IMR-90 (cell line): Measurements from ENCODE around the gene GCN1. TPM values are rescaled to one million over a fixed set of nuclear protein-coding genes. Genes with fewer than 3 reads are reported as not detected.

Source experiments
- ATAC-seq: fragments of 200-7000 bp; cut with Tn5 transposase; 2 replicates; pipeline ENCODE4 v1.9.1; 2020; ENCODE audit warnings: low read depth, mild to moderate bottlenecking, moderate library complexity
- BruUV-seq: library from RNA; stranded (reverse); fragments of 400-500 nt; replicated peaks from 2 replicates; lab custom pipeline; 2021; lab: Mats Ljungman, UMichigan
- CTCF ChIA-PET: fragments of 300-600 bp; formaldehyde crosslinking; extraction: SDS; loops from one replicate; lab custom pipeline; 2021; ENCODE audit warnings: antibody characterized with exemption; lab: Yijun Ruan, JAX
- POLR2A ChIA-PET: fragments of 300-600 bp; sonication (Branson Sonifier 250); formaldehyde crosslinking; loops from one replicate; lab custom pipeline; 2022; ENCODE audit warnings: antibody characterized with exemption; ENCODE audit not compliant: unreplicated experiment; lab: Charles Lee
- DNase-seq: peaks from one replicate; pipeline ENCODE4 v3.0.0; 2013
- H2AFZ ChIP-seq: replicated peaks from 2 replicates; pipeline ENCODE3; 2013; ENCODE audit warnings: low read length, mild to moderate bottlenecking; ENCODE audit not compliant: poor library complexity
- H2AK5ac ChIP-seq: 2 replicates; pipeline ENCODE4 v1.6.1; 2013; ENCODE audit warnings: low read depth, low read length, inconsistent platforms
- H2AK9ac ChIP-seq: replicated peaks from 2 replicates; pipeline ENCODE3; 2013; ENCODE audit warnings: mild to moderate bottlenecking, low read depth, low read length, moderate library complexity; ENCODE audit not compliant: poor library complexity
- H2BK120ac ChIP-seq: 2 replicates; pipeline ENCODE4 v1.6.1; 2013; ENCODE audit warnings: low read depth, low read length, inconsistent platforms
- H2BK15ac ChIP-seq: 3 replicates; pipeline ENCODE4 v1.6.1; 2013; ENCODE audit warnings: low read depth, low read length, inconsistent platforms
- H2BK20ac ChIP-seq: 2 replicates; pipeline ENCODE4 v1.6.1; 2013; ENCODE audit warnings: low read depth, mild to moderate bottlenecking, inconsistent platforms, low read length, moderate library complexity
- H2BK5ac ChIP-seq: 2 replicates; pipeline ENCODE4 v1.6.1; 2013; ENCODE audit warnings: mild to moderate bottlenecking, low read depth, low read length, inconsistent platforms; ENCODE audit not compliant: poor library complexity, severe bottlenecking
- H3K14ac ChIP-seq: replicated peaks from 2 replicates; pipeline ENCODE4 v1.6.1; 2013; ENCODE audit warnings: low read depth, low read length, inconsistent platforms
- H3K18ac ChIP-seq: 2 replicates; pipeline ENCODE4 v1.6.1; 2013; ENCODE audit warnings: low read depth, low read length, control low read depth
- H3K23ac ChIP-seq: 2 replicates; pipeline ENCODE4 v1.6.1; 2013; ENCODE audit warnings: low read depth, low read length, inconsistent platforms
- H3K27ac ChIP-seq: 2 replicates; pipeline ENCODE4 v1.5.1; 2013; ENCODE audit warnings: mild to moderate bottlenecking, control low read depth, low read length; ENCODE audit not compliant: insufficient read depth
- H3K27me3 ChIP-seq: 2 replicates; pipeline ENCODE4 v1.6.1; 2013; ENCODE audit warnings: low read length; ENCODE audit not compliant: control insufficient read depth, insufficient read depth
- H3K36me3 ChIP-seq: 2 replicates; pipeline ENCODE4 v1.6.1; 2013; ENCODE audit warnings: low read length, mixed read lengths; ENCODE audit not compliant: control insufficient read depth, insufficient read depth
- H3K4ac ChIP-seq: 2 replicates; pipeline ENCODE4 v1.6.1; 2013; ENCODE audit warnings: low read depth, low read length, inconsistent platforms
- H3K4me1 ChIP-seq: 2 replicates; pipeline ENCODE4 v1.6.1; 2013; ENCODE audit warnings: low read length, mixed read lengths; ENCODE audit not compliant: control insufficient read depth, insufficient read depth
- H3K4me2 ChIP-seq: 2 replicates; pipeline ENCODE4 v1.6.1; 2013; ENCODE audit warnings: low read depth, mild to moderate bottlenecking, control low read depth, low read length, moderate library complexity
- H3K4me3 ChIP-seq: 2 replicates; pipeline ENCODE4 v1.5.1; 2013; ENCODE audit warnings: low read depth, mild to moderate bottlenecking, control low read depth, low read length, moderate library complexity; ENCODE audit not compliant: insufficient read depth
- H3K56ac ChIP-seq: 2 replicates; pipeline ENCODE4 v1.6.1; 2013; ENCODE audit warnings: low read length, inconsistent platforms; ENCODE audit not compliant: insufficient read depth; ENCODE audit errors: extremely low read depth
- H3K79me1 ChIP-seq, 2 experiments: 2 replicates each; pipeline ENCODE4 v1.6.1; 2013; ENCODE audit warnings: low read length in 2 of 2, inconsistent platforms in 1 of 2, low read depth in 1 of 2
- H3K9ac ChIP-seq: 2 replicates; pipeline ENCODE4 v1.6.1; 2013; ENCODE audit warnings: low read depth, low read length, control low read depth
- H3K9me1 ChIP-seq: 2 replicates; pipeline ENCODE4 v1.6.1; 2013; ENCODE audit warnings: low read length, inconsistent platforms; ENCODE audit not compliant: insufficient read depth
- H3K9me3 ChIP-seq: 2 replicates; pipeline ENCODE4 v1.6.1; 2013; ENCODE audit warnings: low read length; ENCODE audit not compliant: control insufficient read depth, insufficient read depth
- H4K20me1 ChIP-seq: 2 replicates; pipeline ENCODE4 v1.6.1; 2013; ENCODE audit warnings: low read length, inconsistent platforms; ENCODE audit not compliant: insufficient read depth
- H4K5ac ChIP-seq: 2 replicates; pipeline ENCODE4 v1.6.1; 2013; ENCODE audit warnings: mild to moderate bottlenecking, low read depth, low read length, control low read depth
- H4K8ac ChIP-seq, 2 experiments: 2 replicates each; pipeline ENCODE4 v1.6.1; 2013; ENCODE audit warnings: low read depth in 2 of 2, low read length in 2 of 2, control low read depth in 1 of 2, inconsistent platforms in 1 of 2
- H4K91ac ChIP-seq: 2 replicates; pipeline ENCODE4 v1.6.1; 2013; ENCODE audit warnings: low read depth, low read length, inconsistent platforms; ENCODE audit not compliant: insufficient read depth
- BHLHE40 ChIP-seq: fragments of 150-350 bp; IDR thresholded peaks from 2 replicates; pipeline ENCODE4 v1.6.1; 2016; ENCODE audit warnings: mild to moderate bottlenecking, low read depth, low read length
- CEBPB ChIP-seq: IDR thresholded peaks from 2 replicates; pipeline ENCODE4 v1.6.1; 2012; ENCODE audit warnings: low read depth, low read length, improper control_type of control experiment
- CHD1 ChIP-seq: IDR thresholded peaks from 2 replicates; pipeline ENCODE4 v1.6.1; 2012; ENCODE audit warnings: low read depth, low read length, improper control_type of control experiment
- CTCF ChIP-seq: conservative IDR thresholded peaks from 2 replicates; pipeline ENCODE4 v1.5.1; 2012; ENCODE audit warnings: mild to moderate bottlenecking, low read depth, low read length, improper control_type of control experiment
- ELK1 ChIP-seq: fragments of 150-350 bp; IDR thresholded peaks from 2 replicates; pipeline ENCODE4 v1.6.1; 2016; ENCODE audit warnings: low read depth, mild to moderate bottlenecking, low read length, moderate library complexity, borderline replicate concordance
- FOS ChIP-seq: fragments of 150-350 bp; IDR thresholded peaks from 2 replicates; pipeline ENCODE4 v1.6.1; 2016; ENCODE audit warnings: low read depth, low read length
- MAFK ChIP-seq: IDR thresholded peaks from 2 replicates; pipeline ENCODE4 v1.6.1; 2012; ENCODE audit warnings: low read depth, low read length, improper control_type of control experiment
- MAZ ChIP-seq: IDR thresholded peaks from 2 replicates; pipeline ENCODE4 v1.6.1; 2012; ENCODE audit warnings: low read depth, mild to moderate bottlenecking, low read length, improper control_type of control experiment, moderate library complexity, borderline replicate concordance
- MXI1 ChIP-seq: IDR thresholded peaks from 2 replicates; pipeline ENCODE4 v1.6.1; 2012; ENCODE audit warnings: low read depth, mild to moderate bottlenecking, low read length, moderate library complexity, borderline replicate concordance
- NFE2L2 ChIP-seq: fragments of 150-350 bp; IDR thresholded peaks from 2 replicates; pipeline ENCODE4 v1.6.1; 2016; ENCODE audit warnings: low read depth, mild to moderate bottlenecking, low read length
- POLR2A ChIP-seq: IDR thresholded peaks from 2 replicates; pipeline ENCODE4 v1.6.1; 2012; ENCODE audit warnings: mild to moderate bottlenecking, low read depth, low read length
- RAD21 ChIP-seq: IDR thresholded peaks from 2 replicates; pipeline ENCODE4 v1.6.1; 2012; ENCODE audit warnings: low read length, improper control_type of control experiment
- RCOR1 ChIP-seq: IDR thresholded peaks from 2 replicates; pipeline ENCODE4 v1.6.1; 2012; ENCODE audit warnings: mild to moderate bottlenecking, low read length, improper control_type of control experiment; ENCODE audit not compliant: insufficient replicate concordance
- RFX5 ChIP-seq: IDR thresholded peaks from 2 replicates; pipeline ENCODE4 v1.8.0; 2012; ENCODE audit warnings: low read depth, mild to moderate bottlenecking, low read length, moderate library complexity
- SMC3 ChIP-seq: fragments of 150-350 bp; IDR thresholded peaks from 2 replicates; pipeline ENCODE4 v1.6.1; 2016; ENCODE audit warnings: low read depth, mild to moderate bottlenecking, antibody characterized with exemption, low read length, moderate library complexity
- USF2 ChIP-seq: fragments of 150-350 bp; IDR thresholded peaks from 2 replicates; pipeline ENCODE4 v1.6.1; 2017; ENCODE audit warnings: mild to moderate bottlenecking, antibody characterized with exemption, low read length, low read depth
- WGBS, 2 experiments: methylation state at CpG; one replicate each; pipeline versions ENCODE4 v1.1.5 to v1.1.7; 2013; ENCODE audit warnings: missing lambda C conversion rate in 2 of 2; ENCODE audit not compliant: insufficient read length in 1 of 2; ENCODE audit errors: extremely low coverage in 2 of 2; 5-methylcytosine and 5-hydroxymethylcytosine counted together
- dilution Hi-C: fragments of 300-500 bp; cut with HindIII; formaldehyde crosslinking; loops from one replicate; pipeline ENCODE4 v1.14.3; 2018; ENCODE audit warnings: low sequenced_read_pairs; ENCODE audit not compliant: unreplicated experiment
- in situ Hi-C: fragments of 300-500 bp; cut with MboI; formaldehyde crosslinking; loops from 3 replicates; pipeline ENCODE4 v1.14.3; 2019; ENCODE audit warnings: low sequenced_read_pairs, inconsistent platforms, mixed read lengths
- intact Hi-C: fragments of 100-400 bp; cut with micrococcal nuclease; formaldehyde crosslinking; loops from 2 replicates; pipeline ENCODE4 v1.10.0; 2022
- polyA plus RNA-seq, 3 experiments: library from polyadenylated mRNA; depleted of rRNA; stranded (reverse); fragments of >200 nt; gene quantifications; 2 replicates each; pipeline ENCODE4 v1.2.3, GENCODE V29; 2012; ENCODE audit warnings: low replicate concordance in 1 of 3
- total RNA-seq: library from RNA; depleted of rRNA; stranded (reverse); fragments of >200 nt; gene quantifications from 2 replicates; pipeline ENCODE4 v1.2.3, GENCODE V29; 2012

GCN1 gene
- total and polyA plus RNA-seq, 2 of the 4 experiments (the other 2 are of a cell fraction) = 57.8 to 77.6 TPM

- WGBS, 2 experiments = 88% methylated on average over 2 of the region's 5 CpGs; no CpG with 5 or more reads in 1 of the 2 experiments
- H4K8ac ChIP-seq = no peak overlapping the region
Measured at GRCh38 chr12:120190386-120190785, 4.1 kb downstream of the GCN1 start.

More at GRCh38 chr12:120190386-120190785, 4.1 kb downstream of the GCN1 start:
- intact Hi-C loops (no loop called here), in situ Hi-C loops (no loop called here), dilution Hi-C loops (no loop called here)
- no TSS peak for BruUV-seq
- H3K14ac ChIP-seq = no peak overlapping the region
- ATAC-seq (no peak), DNase-seq (no peak)
- no peak overlapping the region for H3K4ac ChIP-seq
- no peak overlapping the region for H3K56ac ChIP-seq
- H3K9me3 ChIP-seq = no peaks in the 10 kb centered on the region
- H2BK15ac ChIP-seq = no peak overlapping the region
- no peak overlapping the region for H2AK5ac ChIP-seq
- H3K4me2 ChIP-seq = no peak overlapping the region
- POLR2A ChIA-PET = interaction anchor here (1.0 kb wide), 1 partner anchor 11 kb away, joined by 4 read pairs; the partner anchor contains the start of gene RPLP0
- H2AK9ac ChIP-seq = no peak overlapping the region
- TF ChIP-seq MAFK (no peak), CEBPB (no peak), MAZ (no peak), BHLHE40 (no peak), ELK1 (no peak), POLR2A (no peak), RCOR1 (no peak), USF2 (no peak), CTCF (no peak), MXI1 (no peak), RAD21 (no peak), CHD1 (no peak), NFE2L2 (no peak), SMC3 (no peak), FOS (no peak), RFX5 (no peak)
- peaks cover 2% of the 10 kb centered on the region; the same call in 1 of the 2 replicates for H3K9me1 ChIP-seq
- no peak overlapping the region for H3K27ac ChIP-seq
- H3K79me1 ChIP-seq = peaks cover 11 to 56% of the 10 kb centered on the region in 2 experiments
- no peak overlapping the region for H3K23ac ChIP-seq
- no peak overlapping the region for H4K5ac ChIP-seq
- H2AFZ ChIP-seq = no peak overlapping the region
- no peak overlapping the region for H2BK20ac ChIP-seq
- CTCF ChIA-PET = no interaction called here
- no peaks in the 10 kb centered on the region for H3K27me3 ChIP-seq
- H3K9ac ChIP-seq = no peak overlapping the region
- no peak overlapping the region for H3K4me3 ChIP-seq
- H4K91ac ChIP-seq = no peak overlapping the region
- H3K18ac ChIP-seq = no peak overlapping the region
- peaks cover 7% of the 10 kb centered on the region for H3K4me1 ChIP-seq
- H4K20me1 ChIP-seq = peaks cover 35% of the 10 kb centered on the region
- no peak overlapping the region for H2BK5ac ChIP-seq
- no peak overlapping the region for H2BK120ac ChIP-seq
- peaks cover 27% of the 10 kb centered on the region for H3K36me3 ChIP-seq
